HG03460 (cell line): Measurements from ENCODE around the gene RPUSD4.

Source experiments
- ATAC-seq: cut with Tn5 transposase; IDR thresholded peaks from one replicate; pipeline ENCODE4 v1.9.1; 2021; ENCODE audit not compliant: unreplicated experiment

Gene RPUSD4

DNA sequence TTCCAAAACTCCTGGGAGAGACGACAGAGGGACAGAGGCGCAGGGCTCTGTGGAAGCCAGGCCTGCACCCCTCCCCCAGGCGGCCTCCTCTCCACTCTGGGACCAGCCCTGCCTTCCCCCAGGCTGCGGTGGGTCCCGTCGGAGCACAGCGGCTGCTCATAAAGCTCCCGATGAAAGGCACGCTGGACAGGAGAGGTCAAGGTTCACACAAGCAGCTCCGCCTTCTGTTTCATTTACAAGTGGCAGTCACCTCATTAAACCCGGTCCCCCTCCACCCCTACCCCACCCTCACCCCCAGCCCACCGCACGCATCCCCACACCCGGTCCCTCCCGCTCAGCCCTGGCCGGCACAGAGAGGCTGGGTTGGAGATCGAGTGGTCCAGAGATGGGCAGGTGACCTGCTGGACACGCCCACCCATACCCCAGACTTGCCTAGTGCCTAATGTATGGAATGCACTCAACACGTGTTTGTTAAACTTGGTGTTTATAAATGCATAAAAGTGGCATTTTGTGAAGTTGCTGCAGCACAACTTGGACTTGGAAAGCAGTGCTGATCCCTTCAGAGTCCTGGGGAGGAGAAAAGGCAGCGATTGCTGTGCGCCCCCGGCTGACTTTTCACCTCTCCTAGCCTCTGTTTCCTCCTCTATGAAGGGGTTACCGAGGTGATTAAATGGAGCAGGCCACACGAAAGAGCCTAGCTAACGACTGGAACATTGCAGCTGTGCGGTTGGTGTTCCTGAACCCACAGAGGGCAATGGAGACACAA is 26.0 kb downstream of the RPUSD4 start:
- ATAC-seq = no peak

DNA sequence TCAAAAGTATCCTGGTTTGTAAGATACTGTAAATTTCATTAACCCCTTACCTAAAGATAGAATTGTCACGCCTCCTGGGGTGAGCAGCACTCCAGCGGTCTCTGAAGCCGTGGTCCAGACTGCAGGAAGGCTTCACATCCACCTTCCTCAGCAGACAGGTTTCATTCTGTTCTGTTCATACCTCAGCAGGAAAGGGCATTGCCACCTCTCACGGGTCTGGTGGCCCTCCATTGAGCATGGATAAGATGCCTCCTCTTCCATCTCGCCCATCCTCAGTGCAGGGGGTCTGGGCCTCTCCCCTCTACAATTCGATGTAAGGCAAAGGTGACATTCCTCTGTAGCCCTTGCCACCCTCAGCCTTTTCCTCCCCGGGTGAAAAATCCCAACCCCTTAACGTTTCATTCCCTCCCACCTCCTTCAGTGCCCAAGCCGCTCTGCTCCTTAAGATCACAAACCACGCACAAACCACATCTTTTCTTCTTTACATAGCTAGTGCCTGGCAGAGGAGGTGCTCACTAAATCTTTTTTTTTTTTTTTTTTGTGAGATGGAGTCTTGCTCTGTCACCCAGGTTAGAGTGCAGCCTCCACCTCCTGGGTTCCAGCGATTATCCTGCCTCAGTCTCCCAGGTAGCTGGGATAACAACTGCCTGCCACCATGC is 28.5 kb downstream of the RPUSD4 start:
- ATAC-seq = no peak

DNA sequence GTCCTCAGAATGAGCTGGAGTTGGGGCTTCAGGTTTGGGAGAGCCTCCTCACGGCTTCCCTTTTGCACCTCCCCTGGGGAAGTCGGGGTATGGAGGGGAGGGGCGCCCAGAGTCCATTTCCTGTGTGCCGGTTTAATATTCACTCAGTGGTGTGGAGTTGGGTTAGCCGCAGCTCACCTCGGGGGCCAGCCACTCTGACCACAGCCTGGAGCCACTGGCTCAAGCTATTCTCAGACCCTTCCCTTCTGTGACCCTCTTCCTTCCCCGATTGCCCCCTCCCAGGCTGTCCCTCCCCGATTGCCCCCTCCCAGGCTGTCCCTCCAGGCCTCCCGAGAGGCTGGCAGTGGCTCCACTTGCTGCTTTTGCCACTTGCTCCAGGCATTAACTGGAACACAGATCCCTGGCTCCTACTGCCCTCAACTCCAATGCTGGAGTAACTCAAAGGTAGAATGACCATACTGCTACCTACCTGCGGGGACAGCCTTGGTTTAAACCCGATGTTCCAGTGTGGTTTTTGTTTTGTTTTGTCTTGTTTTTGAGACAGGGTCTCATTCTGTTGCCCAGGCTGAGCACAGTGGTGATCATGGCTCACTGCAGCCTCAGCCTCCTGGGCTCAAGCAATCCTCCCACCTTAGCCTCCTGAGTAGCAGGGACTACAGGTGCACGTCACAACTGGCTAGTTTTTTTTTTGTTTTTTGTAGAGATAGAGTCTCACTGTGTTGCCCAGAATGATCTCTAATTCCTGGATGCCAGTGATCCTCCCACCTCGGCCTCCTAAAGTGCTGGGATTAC is 29.3 kb downstream of the RPUSD4 start:
- ATAC-seq = peak; percentile 86

DNA sequence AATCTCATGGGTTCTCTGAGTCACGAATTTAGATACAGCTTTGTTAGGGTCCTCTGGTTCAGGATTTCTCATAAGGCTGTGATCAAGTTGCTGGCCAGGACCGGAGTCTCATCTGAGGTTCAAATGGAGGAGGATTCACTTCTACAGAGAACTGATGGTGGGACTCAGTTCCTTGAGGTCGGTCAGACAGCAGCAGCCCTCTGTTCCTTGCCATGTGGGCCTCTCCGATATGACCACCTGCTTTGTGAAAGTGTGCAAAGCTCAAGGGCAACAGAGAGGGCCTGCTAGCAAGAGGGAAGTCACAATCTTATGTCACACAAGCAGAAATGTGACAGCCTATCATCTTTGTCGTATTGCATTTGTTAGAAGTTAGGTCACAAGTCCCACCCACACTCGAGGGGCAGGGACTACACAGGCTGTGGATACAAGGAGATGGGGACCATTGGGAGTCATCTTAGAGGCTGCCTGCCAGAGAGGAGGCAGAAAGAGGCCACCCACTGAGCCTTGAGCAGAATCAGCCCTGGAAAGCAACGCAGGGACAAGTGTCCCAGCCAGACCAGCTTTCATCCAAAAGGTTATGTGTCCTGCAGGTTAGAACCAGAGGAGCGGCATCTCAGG is 34.5 kb downstream of the RPUSD4 start:
- ATAC-seq = no peak

DNA sequence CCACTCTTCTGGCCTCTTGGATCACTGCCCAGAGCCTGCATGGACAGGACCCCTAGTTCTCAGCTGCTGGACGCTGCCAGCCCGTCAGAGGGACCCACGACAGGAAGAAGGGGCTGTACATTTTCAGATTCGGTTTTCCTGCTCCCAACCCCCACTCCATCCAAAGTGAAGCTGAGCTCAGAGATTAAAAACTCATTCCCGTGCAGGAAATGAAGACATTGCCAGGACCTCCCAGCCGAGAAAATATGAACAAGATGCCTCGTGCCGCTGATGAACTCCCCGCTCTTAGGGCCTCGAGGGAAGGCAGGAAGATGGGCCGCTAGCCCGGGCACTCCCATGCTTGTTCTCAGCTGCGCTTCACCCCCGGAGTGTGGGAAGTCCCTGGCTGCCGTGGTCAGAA is 36.1 kb downstream of the RPUSD4 start:
- ATAC-seq = no peak

DNA sequence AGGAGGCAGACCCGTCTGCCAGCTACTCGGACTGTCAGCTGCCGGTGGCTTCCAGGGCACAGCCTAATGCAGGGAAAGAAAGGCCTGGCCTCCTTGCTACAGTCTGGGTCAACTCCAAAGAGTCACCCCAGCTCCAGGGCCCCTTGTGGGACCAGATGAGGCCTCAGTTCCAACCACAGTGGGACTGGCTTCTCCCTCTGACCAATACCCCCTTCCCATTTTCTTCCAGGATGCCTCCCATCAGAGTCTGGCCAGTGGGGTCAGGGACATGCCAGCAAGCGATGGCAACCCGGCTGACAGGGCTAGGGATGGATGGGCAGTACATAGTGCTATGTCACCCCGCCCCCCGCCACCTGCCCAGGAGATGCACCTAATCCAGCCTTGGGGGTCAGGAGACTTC is 36.6 kb downstream of the RPUSD4 start:
- no peak for ATAC-seq

DNA sequence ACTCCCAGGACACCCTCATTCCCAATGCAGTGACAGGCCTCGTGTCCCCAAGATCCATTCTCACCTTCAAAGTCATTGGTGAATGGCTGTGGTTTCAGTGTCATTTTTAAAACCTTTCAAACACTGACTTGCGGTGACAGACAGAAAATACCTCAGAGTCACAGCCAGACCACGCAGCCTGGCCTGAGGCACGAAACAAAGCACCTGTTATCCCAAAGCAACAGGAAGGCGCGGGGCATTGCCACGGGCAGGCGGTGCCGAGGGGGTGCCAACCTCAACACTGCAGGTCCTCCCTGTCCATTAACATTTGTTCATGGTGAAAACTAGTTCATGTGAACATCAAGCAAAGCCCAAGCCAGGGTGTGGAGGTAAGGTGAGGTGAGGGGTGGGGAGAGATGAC is 38.2 kb downstream of the RPUSD4 start:
- ATAC-seq = no peak

DNA sequence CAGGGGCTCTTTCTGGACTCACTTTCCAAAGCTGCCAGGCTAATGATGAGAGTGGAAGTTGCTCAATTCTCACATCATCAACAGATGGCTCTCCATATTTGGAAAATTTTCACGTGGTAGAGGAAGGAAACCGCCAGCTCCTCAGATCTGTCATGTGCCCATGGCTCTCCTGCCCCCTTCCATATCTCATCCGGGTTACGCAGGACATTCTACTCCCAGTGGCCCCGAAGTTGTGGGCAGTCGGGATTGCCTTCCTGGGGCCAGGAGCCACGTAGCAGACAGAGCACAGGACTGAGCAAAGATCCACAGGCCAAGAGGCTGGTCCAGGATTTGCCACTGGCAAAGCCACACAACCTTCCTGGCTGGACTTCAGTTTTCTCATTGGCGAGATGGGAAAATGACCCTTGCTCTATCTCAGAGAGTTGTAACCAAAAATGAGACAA is 38.8 kb downstream of the RPUSD4 start:
- no peak for ATAC-seq

DNA sequence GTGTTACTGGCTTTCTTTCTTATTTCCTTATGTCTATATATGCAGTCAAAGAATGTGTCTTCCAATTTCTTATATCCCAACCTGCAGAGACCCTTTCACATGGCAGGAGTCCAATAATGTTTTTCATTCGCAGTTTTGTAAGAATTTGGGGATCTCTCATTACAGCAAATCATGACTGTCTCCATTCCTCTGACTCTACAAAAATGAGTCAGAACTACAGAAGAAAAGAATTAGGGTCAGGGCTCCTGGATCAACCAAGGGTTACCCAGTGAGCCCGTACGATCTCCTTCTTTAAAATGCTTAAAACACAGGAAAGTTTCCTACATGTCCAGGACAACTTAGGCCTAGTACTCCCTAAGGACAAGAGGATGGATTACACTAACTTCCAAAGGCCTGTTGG is 42.2 kb downstream of the RPUSD4 start:
- no peak for ATAC-seq

DNA sequence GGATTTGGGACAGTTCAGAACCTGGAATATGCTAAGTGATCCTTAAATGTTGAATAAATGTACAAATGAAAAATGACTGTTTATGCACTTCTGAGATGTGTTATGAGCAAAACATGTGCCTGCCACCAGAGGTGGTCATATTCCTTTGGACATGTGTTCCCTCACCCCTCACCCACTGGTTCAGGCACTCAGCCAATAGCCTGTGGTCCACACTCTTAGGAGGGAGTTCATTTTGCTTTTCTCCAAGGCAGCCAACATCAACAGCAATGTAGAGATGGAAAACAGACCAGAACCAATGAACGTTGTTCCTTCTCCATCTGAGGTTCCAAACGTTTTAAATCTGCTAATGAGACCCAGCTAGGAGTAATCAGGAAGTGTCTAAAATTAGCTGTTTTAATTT is 44.0 kb downstream of the RPUSD4 start:
- ATAC-seq = no peak

DNA sequence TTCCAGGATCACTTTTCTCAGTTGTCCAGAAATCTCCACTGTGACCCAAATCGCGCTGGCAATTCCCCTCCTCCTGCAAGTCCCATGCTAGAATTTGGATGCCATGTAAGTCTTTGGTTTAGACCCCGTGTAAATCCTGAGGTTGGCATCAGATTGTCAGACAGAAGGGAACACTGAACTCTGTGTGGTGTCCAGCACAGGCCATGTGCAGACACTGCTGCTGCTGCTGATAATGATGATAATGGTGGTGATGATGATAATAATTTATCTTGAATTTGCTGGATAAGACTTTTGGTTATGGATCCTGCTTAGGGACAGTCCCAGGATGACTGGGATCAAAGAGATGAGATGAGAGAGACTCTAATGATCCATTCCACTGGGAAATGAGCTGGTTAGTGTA is 45.0 kb downstream of the RPUSD4 start:
- ATAC-seq = no peak

DNA sequence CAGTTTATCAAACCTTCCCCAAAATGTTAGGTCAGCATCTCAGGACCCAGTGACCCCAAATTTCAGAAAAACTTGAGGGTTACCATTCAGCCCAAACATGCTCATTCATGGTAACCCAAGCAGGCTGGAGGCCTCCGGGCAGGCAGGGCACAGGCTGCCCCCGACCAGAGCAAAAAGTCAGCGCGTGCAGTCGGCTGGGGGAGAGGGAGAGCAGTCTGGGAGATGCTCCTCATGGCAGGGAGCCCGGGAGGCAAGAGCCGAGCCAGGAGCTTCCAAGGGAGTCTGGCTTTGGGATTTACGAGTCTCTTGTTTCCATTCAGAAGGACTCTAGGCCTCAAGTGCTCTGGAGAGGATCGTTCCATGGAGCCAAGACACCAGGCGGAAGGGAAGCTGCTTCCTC is 45.7 kb downstream of the RPUSD4 start:
- no peak for ATAC-seq

DNA sequence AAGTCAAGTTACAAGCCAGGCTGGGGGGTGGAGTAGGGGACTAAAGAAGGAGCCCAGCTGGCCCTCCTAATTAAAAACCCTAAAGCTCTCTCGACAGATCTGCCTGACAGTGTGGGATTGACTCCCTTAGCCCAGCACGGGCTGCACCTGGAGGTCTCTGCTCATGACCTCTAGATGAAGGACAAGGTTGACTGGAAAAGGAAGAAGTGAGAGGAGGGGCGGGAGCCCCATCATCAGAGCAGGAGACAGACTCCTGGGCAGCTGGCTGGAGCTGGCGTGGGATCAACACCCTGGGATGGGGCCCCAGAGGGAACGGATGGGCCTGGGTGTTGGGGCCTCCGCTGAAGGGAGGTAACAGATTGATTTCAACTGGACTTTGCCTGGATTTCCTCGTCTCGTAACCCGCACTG is 46.1 kb downstream of the RPUSD4 start:
- ATAC-seq = no peak

DNA sequence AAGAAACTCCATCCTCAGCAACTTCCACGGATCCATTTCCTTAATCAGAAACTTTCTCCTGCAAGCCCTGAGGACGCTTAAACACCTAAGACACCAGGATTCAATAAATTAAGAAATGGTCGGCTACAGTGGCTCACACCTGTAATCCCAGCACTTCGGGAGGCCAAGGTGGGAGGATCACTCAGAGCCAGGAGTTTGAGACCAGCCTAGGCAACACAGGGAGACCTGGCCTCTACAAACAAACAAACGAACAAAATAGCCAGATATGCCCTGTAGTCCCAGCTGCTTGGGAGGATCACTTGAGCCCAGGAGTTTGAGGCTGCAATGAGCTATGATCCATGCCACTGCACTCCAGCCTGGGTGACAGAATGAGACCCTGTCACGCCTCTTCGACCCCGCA is 46.7 kb downstream of the RPUSD4 start:
- ATAC-seq = no peak

DNA sequence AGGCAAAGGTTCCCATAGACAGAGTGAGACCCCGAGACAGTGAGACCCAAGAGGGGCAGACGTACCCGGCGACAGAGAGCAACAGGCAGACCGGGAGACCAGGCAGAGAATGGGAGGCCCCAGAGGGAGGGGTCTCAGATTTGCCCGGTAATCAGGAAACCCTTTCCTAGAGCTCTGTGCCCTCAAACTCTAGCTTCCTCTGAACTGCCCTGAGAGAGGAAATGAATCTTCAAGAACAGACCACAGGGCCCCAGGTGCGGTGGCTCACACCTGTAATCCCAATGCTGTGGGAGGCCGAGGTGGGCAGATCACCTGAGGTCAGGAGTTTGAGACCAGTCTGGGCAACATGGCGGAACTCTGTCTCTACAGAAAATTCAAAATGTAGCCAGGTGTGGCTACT is 47.7 kb downstream of the RPUSD4 start:
- ATAC-seq = no peak

DNA sequence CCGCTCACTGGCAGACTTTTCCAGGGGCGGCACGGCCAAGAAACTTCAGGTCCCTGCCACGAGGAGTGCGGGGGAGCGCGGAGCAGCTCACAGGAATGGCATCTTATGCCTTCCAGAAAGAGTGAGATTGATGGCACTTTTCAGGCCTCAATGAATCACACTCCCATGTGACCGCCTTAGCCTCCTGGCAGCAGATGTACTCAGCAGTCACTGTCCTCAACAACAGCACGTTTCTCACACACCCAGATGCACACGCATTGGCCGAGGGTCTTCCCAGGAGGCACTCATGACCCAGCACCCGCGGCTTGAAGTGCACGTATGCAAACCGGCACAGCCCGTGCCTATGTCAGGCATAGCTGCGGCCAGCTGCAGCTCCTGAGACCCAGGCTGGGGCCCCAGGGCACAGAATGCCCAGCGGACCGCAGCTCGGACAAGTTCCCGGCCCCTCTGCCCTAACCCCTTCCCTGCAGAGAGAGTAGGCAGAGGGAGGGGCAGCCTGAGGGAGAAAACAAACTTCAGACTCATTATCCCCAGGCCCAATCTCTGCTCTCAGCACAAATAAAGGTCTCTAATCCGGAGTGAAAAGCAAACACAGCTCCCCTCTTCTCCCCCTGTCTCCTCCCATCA is 48.3 kb downstream of the RPUSD4 start:
- no peak for ATAC-seq

DNA sequence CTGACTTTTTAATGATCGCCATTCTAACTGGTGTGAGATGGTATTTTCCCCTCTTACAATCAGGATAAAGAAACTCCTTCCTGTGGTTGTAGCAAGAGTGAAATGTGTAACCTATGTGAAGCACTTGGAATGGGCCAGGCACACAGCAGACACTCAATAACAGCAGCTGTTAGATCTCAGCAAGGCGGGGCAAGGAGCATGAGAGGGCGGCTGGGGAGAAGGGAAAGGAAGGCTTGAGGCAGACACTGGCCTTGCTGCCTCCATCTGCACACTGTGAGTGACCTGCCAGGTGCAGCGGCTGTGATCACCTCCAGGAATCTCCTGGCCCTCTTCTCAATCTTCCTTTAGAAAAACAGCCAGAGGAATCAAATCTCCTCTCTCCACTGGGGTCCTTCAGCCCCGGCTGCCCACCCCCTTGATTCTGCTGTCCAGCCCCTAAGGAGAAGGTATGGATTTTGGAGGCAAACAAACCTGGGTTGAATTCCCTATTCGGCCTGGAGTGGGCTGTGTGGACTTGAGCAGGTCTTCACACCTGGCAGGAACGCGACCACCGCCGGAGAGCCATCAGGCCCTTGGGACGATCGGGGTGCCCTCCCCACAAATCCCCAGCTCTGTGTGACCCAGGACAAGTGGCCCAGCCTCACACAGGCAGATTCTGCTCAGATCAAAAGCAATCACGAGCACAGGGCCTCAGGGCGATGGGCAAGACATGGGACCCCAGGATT is 49.0 kb downstream of the RPUSD4 start:
- no peak for ATAC-seq

DNA sequence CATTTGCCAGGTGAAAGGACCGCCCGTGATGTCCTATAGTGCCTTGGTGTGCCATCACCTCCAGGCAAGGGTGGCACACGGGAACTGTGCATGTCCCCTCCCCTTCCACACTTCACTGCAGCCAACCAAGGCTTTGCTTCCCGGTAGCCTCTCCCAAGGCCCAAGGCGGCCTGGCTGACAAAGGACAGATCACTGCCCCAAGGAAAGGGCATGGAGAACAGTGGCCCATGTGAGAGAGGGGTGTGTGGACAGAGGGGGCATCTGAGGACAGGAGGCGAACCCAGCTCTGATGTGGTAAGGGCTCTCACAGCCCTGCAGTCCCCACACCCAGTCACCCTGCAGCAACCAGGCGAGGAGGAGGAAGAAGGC is 50.4 kb downstream of the RPUSD4 start:
- ATAC-seq = no peak

DNA sequence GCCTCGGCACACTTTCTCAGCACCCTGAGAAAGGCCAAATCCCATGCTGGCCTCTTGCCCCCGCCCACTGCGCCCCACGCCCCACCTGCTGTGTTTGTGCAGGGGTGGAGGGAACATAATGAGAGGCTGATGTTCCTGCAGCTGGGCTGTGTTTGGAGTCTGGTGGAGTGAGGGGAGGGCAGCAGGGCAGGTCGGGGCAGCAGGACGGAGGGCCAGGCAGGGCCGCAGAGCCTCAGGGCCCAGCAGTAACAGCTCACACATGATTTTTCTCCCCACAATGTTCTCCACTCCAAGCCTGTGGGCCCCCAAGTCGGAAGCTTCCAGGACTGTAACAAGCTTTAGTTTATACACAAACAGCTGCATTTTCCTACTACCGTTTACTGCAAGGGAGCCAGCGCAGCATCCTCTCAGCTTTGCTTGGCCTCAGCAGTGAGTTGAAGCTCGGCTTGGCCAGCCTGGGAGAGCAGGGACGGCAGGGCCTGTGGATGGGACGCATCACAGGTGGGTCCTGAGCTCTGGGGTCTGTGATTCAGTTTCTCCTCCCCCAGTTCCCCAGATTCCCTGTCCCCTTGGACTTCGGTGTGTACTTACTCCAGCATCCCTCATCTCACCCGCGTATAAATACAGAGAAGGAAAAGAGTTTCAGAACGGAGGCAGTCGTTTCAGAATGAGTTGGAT is 51.0 kb downstream of the RPUSD4 start:
- ATAC-seq = no peak
